GF-D8 (cell line): ENCODE measurements around the gene EFCAB8.

Source experiments
- DNase-seq: peaks from one replicate; lab custom pipeline; 2025; lab: John Stamatoyannopoulos, UW

EFCAB8 gene

GRCh38 chr20:33009214-33010132, 150.8 kb downstream of the EFCAB8 start:
- no peak for DNase-seq

- DNase-seq: no peak
Observed at GRCh38 chr20:33010133-33010504, 151.4 kb downstream of the EFCAB8 start.

GRCh38 chr20:33010674-33011449, 152.1 kb downstream of the EFCAB8 start:
- DNase-seq: no peak
